HCT116 (cell line): ENCODE data around the gene CRTC3.

ENCODE experiments used
- CEBPB ChIP-seq: IDR thresholded peaks from 2 replicates; pipeline ENCODE4 v1.6.1; 2012; ENCODE audit warnings: low read depth
- ELF1 ChIP-seq: IDR thresholded peaks from 2 replicates; pipeline ENCODE4 v1.6.1; 2012; ENCODE audit warnings: low read depth, borderline replicate concordance
- EZH2 ChIP-seq: fragments of 200-600 bp; sonication (generic); IDR thresholded peaks from 2 replicates; pipeline ENCODE4 v1.6.1; 2017; ENCODE audit warnings: antibody characterized with exemption, mixed run types
- EZH2phosphoT487 ChIP-seq: fragments of 200-600 bp; IDR thresholded peaks from 2 replicates; pipeline ENCODE4 v1.6.1; 2018; ENCODE audit warnings: antibody characterized with exemption, borderline replicate concordance
- JUND ChIP-seq: IDR thresholded peaks from 2 replicates; pipeline ENCODE4 v1.6.1; 2012
- POLR2A ChIP-seq: IDR thresholded peaks from 2 replicates; pipeline ENCODE4 v1.7.0; 2011; ENCODE audit warnings: borderline replicate concordance; ENCODE audit not compliant: insufficient read depth, insufficient read length; ENCODE audit errors: extremely low read depth
- SP1 ChIP-seq: IDR thresholded peaks from 2 replicates; pipeline ENCODE4 v1.6.1; 2012; ENCODE audit warnings: low read depth
- SRF ChIP-seq: IDR thresholded peaks from 2 replicates; pipeline ENCODE4 v1.6.1; 2012; ENCODE audit warnings: low read depth
- ZNF274 ChIP-seq: fragments of 200-500 bp; sonication (Bioruptor generic); IDR thresholded peaks from 2 replicates; pipeline ENCODE4 v1.6.1; 2014; ENCODE audit warnings: mild to moderate bottlenecking, low read depth, low read length, inconsistent platforms
- TF ChIP-seq, protein P1 (sequence below), 3 experiments: fragments of 200-600 bp in 1 of 3; sonication (generic) in 1 of 3; IDR thresholded peaks in 2 of 3; conservative IDR thresholded peaks in 1 of 3; 2 replicates each; pipeline ENCODE4 v1.5.1; 2012 to 2017; ENCODE audit warnings: low read depth in 2 of 3, low read length in 2 of 3, antibody characterized with exemption in 1 of 3, borderline replicate concordance in 1 of 3, control low read depth in 1 of 3, mild to moderate bottlenecking in 1 of 3, mixed read lengths in 1 of 3, mixed run types in 1 of 3, moderate library complexity in 1 of 3; ENCODE audit not compliant: insufficient read depth in 1 of 3

DNA sequence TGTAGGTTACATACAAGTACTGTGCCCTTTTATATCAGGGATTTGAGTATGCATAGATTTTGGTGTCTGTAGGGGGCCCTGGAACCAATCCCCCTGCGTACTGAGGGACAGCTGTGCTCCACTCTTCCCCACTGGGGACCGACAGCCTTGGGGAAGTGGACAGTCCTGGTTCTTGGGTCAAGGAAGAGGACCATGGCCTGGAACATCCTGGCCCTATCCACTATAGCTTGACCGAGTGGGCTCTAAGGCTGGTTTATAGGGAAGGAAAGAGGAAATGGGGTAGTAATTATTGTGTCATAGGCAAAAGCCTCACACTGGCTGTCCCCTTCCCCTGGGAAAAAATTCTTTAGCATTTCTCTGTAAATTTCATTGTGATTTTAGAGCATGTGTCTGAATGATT is 49.5 kb downstream of the CRTC3 start:
- no peak for TF ChIP-seq CEBPB
- no peak for TF ChIP-seq POLR2A
- TF ChIP-seq, protein P1, sequence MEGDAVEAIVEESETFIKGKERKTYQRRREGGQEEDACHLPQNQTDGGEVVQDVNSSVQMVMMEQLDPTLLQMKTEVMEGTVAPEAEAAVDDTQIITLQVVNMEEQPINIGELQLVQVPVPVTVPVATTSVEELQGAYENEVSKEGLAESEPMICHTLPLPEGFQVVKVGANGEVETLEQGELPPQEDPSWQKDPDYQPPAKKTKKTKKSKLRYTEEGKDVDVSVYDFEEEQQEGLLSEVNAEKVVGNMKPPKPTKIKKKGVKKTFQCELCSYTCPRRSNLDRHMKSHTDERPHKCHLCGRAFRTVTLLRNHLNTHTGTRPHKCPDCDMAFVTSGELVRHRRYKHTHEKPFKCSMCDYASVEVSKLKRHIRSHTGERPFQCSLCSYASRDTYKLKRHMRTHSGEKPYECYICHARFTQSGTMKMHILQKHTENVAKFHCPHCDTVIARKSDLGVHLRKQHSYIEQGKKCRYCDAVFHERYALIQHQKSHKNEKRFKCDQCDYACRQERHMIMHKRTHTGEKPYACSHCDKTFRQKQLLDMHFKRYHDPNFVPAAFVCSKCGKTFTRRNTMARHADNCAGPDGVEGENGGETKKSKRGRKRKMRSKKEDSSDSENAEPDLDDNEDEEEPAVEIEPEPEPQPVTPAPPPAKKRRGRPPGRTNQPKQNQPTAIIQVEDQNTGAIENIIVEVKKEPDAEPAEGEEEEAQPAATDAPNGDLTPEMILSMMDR (IDR thresholded peaks at IDR 0.05 in 2 of 3, conservative IDR thresholded peaks at IDR 0.05 in 1 of 3; ENCODE audit: borderline replicate concordance in 1 of 3, insufficient read depth in 1 of 3, low read depth in 2 of 3, low read length in 2 of 3) = no peak
- no peak for TF ChIP-seq JUND
- TF ChIP-seq ZNF274 = no peak
- no peak for TF ChIP-seq EZH2phosphoT487
- TF ChIP-seq ELF1 = no peak
- TF ChIP-seq SP1 = no peak
- no peak for TF ChIP-seq EZH2
- no peak for TF ChIP-seq SRF
